HepG2 (cell line): ENCODE data around the gene PIM3. TPM values are rescaled to one million over a fixed set of nuclear protein-coding genes. Genes with fewer than 3 reads are reported as not detected.

ENCODE experiments used
- ARNT ChIP-seq: fragments of 450-650 bp; IDR thresholded peaks from 2 replicates; pipeline ENCODE4 v1.6.1; 2017
- ATM ChIP-seq: fragments of 450-650 bp; IDR thresholded peaks from 2 replicates; pipeline ENCODE4 v1.7.1; 2017; ENCODE audit warnings: mild to moderate bottlenecking, borderline replicate concordance
- CCDC6 ChIP-seq: sonication (generic); formaldehyde crosslinking; IDR thresholded peaks from 2 replicates; pipeline ENCODE4 v1.8.1; 2022; ENCODE audit warnings: mild to moderate bottlenecking, missing genetic modification reagents, moderate library complexity
- FOXC1 ChIP-seq: sonication (generic); formaldehyde crosslinking; IDR thresholded peaks from 2 replicates; pipeline ENCODE4 v1.8.0; 2022; ENCODE audit warnings: mild to moderate bottlenecking, missing genetic modification reagents, borderline replicate concordance
- IKZF4 ChIP-seq: sonication (generic); formaldehyde crosslinking; IDR thresholded peaks from 2 replicates; pipeline ENCODE4 v1.5.1; 2020; ENCODE audit warnings: borderline replicate concordance, mild to moderate bottlenecking, low read depth, missing genetic modification reagents; ENCODE audit errors: not compliant biosample characterization
- KDM6A ChIP-seq: IDR thresholded peaks from 2 replicates; pipeline ENCODE4 v1.6.1; 2016; ENCODE audit warnings: low read depth
- LCORL ChIP-seq, 2 experiments: fragments of 450-650 bp in 1 of 2; sonication (generic) in 1 of 2; formaldehyde crosslinking in 1 of 2; IDR thresholded peaks; 2 replicates each; pipeline versions ENCODE4 v1.5.0 to v1.6.1; 2017 to 2020; ENCODE audit warnings: antibody characterized with exemption in 1 of 2, missing genetic modification reagents in 1 of 2
- MEIS2 ChIP-seq: sonication (generic); formaldehyde crosslinking; IDR thresholded peaks from 2 replicates; pipeline ENCODE4 v1.9.0; 2021; ENCODE audit warnings: mild to moderate bottlenecking, missing genetic modification reagents
- RFX3 ChIP-seq: IDR thresholded peaks from 2 replicates; pipeline ENCODE4 v1.6.1; 2016; ENCODE audit warnings: missing biosample characterization, missing genetic modification reagents
- SIN3A ChIP-seq: IDR thresholded peaks from 2 replicates; pipeline ENCODE4 v1.6.1; 2011; ENCODE audit warnings: low read depth, mild to moderate bottlenecking, control low read depth, low read length, borderline replicate concordance
- SNAI1 ChIP-seq: sonication (generic); formaldehyde crosslinking; IDR thresholded peaks from 2 replicates; pipeline ENCODE4 v1.5.0; 2020; ENCODE audit warnings: mild to moderate bottlenecking, missing genetic modification reagents, borderline replicate concordance
- TAF1 ChIP-seq: sonication (generic); formaldehyde crosslinking; IDR thresholded peaks from 2 replicates; pipeline ENCODE4 v1.4.0; 2020; ENCODE audit warnings: missing genetic modification reagents
- TARDBP ChIP-seq: sonication (generic); formaldehyde crosslinking; IDR thresholded peaks from 2 replicates; pipeline ENCODE4 v1.8.0; 2022; ENCODE audit warnings: mild to moderate bottlenecking, missing genetic modification reagents
- TMF1 ChIP-seq: sonication (generic); formaldehyde crosslinking; IDR thresholded peaks from 2 replicates; pipeline ENCODE4 v1.8.1; 2022; ENCODE audit warnings: low read depth, missing genetic modification reagents
- ZBTB38 ChIP-seq: sonication (generic); formaldehyde crosslinking; IDR thresholded peaks from 2 replicates; pipeline ENCODE4 v1.5.1; 2020; ENCODE audit warnings: mild to moderate bottlenecking, missing genetic modification reagents
- ZNF225 ChIP-seq: sonication (generic); formaldehyde crosslinking; IDR thresholded peaks from 2 replicates; pipeline ENCODE4 v1.4.0; 2020; ENCODE audit warnings: mild to moderate bottlenecking, missing genetic modification reagents
- ZNF337 ChIP-seq: sonication (generic); formaldehyde crosslinking; IDR thresholded peaks from 2 replicates; pipeline ENCODE4 v1.5.1; 2020; ENCODE audit warnings: missing genetic modification reagents, low read depth, mild to moderate bottlenecking, borderline replicate concordance
- ZNF354B ChIP-seq: sonication (generic); formaldehyde crosslinking; IDR thresholded peaks from 2 replicates; pipeline ENCODE4 v1.8.0; 2022; ENCODE audit warnings: mild to moderate bottlenecking, missing genetic modification reagents
- ZNF772 ChIP-seq: sonication (generic); formaldehyde crosslinking; IDR thresholded peaks from 2 replicates; pipeline ENCODE4 v1.5.0; 2020; ENCODE audit warnings: mild to moderate bottlenecking, missing genetic modification reagents
- ZNF776 ChIP-seq: sonication (generic); formaldehyde crosslinking; IDR thresholded peaks from 2 replicates; pipeline ENCODE4 v1.4.0; 2020; ENCODE audit warnings: mild to moderate bottlenecking, missing genetic modification reagents
- polyA plus RNA-seq, 8 experiments: library from polyadenylated mRNA; depleted of rRNA in 3 of 8; stranded (reverse) in 7 of 8; unstranded in 1 of 8; fragments of >200 nt; fragmentation: Illumina TruSeq in 4 of 8; extraction: Trizol in 4 of 8; gene quantifications; 2 replicates each; pipeline versions ENCODE4 v1.2.1 to v1.2.3, GENCODE V29; 2011 to 2016; ENCODE audit warnings: low read depth in 4 of 8, missing spikeins in 1 of 8, mixed read lengths in 1 of 8; ENCODE audit not compliant: insufficient read depth in 1 of 8
- total RNA-seq, 5 experiments: library from RNA; depleted of rRNA; stranded (reverse); fragments of >200 nt; fragmentation: Illumina TruSeq; extraction: Trizol; gene quantifications; 2 replicates each; pipeline ENCODE4 v1.2.3, GENCODE V29; 2016; ENCODE audit warnings: low read depth in 1 of 5
- TF ChIP-seq, protein P1 (sequence below): sonication (generic); formaldehyde crosslinking; IDR thresholded peaks from 2 replicates; pipeline ENCODE4 v1.5.0; 2020; ENCODE audit warnings: missing genetic modification reagents
- TF ChIP-seq, protein P2 (sequence below): fragments of 450-650 bp; IDR thresholded peaks from 2 replicates; pipeline ENCODE4 v1.6.1; 2017
- TF ChIP-seq, protein P3 (sequence below): sonication (generic); formaldehyde crosslinking; IDR thresholded peaks from 2 replicates; pipeline ENCODE4 v1.5.0; 2020; ENCODE audit warnings: mild to moderate bottlenecking, missing genetic modification reagents
- TF ChIP-seq, protein P4 (sequence below): sonication (generic); formaldehyde crosslinking; IDR thresholded peaks from 2 replicates; pipeline ENCODE4 v1.5.0; 2020; ENCODE audit warnings: mild to moderate bottlenecking, missing genetic modification reagents, borderline replicate concordance

Gene PIM3
- total and polyA plus RNA-seq, 2 of the 13 experiments (the other 11 are each of a cell fraction or from before 2014, with no cell fraction given), result 21.6 to 31.2 TPM

DNA sequence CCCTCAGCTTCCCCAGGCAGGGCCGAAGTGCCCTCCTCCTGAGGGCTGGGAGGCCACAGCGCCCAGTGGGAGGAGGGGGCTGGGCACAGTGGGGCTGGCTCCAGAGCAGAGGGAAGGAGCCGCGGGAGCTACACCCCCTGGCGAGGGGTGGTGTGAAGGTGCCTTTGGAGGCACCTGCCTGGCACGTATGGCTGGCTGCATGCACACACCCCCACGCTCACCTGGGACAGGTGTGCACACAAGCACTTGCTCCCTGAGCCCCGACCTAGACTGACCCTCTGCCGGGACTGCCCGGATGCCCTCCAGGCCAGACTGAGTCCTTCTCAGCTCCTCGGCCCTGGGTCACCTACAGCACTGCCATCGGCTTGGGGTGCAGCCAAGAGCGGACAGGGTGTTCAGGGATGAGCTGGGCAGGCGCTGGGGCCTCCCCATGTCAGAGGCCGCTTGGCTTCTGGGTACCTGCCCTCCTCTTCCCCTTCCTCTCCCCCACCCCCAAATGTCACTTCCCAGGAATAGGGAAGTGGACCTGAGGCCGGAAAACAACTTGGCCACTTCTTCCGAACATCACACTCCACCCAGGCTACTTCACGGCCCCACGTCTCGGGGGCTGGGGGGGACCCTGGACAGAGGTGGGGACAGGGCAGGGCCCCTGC lies 7.4 kb upstream of the PIM3 start (continued):
- TF ChIP-seq TMF1 (no peak), ARNT (no peak), CCDC6 (no peak), ZNF772 (CRISPR knock-in tag) (0 out of 2 replicates have a peak, but pooled peaks have one; percentile 17), ATM (no peak), MEIS2 (no peak), SIN3A (no peak), SNAI1 (CRISPR knock-in tag) (no peak), LCORL (IDR thresholded peaks at IDR 0.05) (no peak), LCORL (CRISPR knock-in tag; IDR thresholded peaks at IDR 0.05) (no peak), ZNF776 (CRISPR knock-in tag) (0 out of 2 replicates have a peak, but pooled peaks have one; percentile 40), RFX3 (CRISPR knock-in tag) (no peak), FOXC1 (CRISPR knock-in tag) (no peak), ZNF337 (CRISPR knock-in tag) (no peak), ZNF354B (CRISPR knock-in tag) (no peak), ZBTB38 (CRISPR knock-in tag) (no peak), KDM6A (no peak), IKZF4 (CRISPR knock-in tag) (no peak), TARDBP (CRISPR knock-in tag) (peak; percentile 29; the same call in 1 of the 2 replicates), TAF1 (CRISPR knock-in tag) (no peak), ZNF225 (CRISPR knock-in tag) (no peak)
- TF ChIP-seq, protein P1, sequence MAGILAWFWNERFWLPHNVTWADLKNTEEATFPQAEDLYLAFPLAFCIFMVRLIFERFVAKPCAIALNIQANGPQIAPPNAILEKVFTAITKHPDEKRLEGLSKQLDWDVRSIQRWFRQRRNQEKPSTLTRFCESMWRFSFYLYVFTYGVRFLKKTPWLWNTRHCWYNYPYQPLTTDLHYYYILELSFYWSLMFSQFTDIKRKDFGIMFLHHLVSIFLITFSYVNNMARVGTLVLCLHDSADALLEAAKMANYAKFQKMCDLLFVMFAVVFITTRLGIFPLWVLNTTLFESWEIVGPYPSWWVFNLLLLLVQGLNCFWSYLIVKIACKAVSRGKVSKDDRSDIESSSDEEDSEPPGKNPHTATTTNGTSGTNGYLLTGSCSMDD (CRISPR knock-in tag), result no peak
- TF ChIP-seq, protein P2, sequence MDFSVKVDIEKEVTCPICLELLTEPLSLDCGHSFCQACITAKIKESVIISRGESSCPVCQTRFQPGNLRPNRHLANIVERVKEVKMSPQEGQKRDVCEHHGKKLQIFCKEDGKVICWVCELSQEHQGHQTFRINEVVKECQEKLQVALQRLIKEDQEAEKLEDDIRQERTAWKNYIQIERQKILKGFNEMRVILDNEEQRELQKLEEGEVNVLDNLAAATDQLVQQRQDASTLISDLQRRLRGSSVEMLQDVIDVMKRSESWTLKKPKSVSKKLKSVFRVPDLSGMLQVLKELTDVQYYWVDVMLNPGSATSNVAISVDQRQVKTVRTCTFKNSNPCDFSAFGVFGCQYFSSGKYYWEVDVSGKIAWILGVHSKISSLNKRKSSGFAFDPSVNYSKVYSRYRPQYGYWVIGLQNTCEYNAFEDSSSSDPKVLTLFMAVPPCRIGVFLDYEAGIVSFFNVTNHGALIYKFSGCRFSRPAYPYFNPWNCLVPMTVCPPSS, result no peak
- TF ChIP-seq, protein P3, sequence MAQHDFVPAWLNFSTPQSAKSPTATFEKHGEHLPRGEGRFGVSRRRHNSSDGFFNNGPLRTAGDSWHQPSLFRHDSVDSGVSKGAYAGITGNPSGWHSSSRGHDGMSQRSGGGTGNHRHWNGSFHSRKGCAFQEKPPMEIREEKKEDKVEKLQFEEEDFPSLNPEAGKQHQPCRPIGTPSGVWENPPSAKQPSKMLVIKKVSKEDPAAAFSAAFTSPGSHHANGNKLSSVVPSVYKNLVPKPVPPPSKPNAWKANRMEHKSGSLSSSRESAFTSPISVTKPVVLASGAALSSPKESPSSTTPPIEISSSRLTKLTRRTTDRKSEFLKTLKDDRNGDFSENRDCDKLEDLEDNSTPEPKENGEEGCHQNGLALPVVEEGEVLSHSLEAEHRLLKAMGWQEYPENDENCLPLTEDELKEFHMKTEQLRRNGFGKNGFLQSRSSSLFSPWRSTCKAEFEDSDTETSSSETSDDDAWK (CRISPR knock-in tag), result no peak
- TF ChIP-seq, protein P4, sequence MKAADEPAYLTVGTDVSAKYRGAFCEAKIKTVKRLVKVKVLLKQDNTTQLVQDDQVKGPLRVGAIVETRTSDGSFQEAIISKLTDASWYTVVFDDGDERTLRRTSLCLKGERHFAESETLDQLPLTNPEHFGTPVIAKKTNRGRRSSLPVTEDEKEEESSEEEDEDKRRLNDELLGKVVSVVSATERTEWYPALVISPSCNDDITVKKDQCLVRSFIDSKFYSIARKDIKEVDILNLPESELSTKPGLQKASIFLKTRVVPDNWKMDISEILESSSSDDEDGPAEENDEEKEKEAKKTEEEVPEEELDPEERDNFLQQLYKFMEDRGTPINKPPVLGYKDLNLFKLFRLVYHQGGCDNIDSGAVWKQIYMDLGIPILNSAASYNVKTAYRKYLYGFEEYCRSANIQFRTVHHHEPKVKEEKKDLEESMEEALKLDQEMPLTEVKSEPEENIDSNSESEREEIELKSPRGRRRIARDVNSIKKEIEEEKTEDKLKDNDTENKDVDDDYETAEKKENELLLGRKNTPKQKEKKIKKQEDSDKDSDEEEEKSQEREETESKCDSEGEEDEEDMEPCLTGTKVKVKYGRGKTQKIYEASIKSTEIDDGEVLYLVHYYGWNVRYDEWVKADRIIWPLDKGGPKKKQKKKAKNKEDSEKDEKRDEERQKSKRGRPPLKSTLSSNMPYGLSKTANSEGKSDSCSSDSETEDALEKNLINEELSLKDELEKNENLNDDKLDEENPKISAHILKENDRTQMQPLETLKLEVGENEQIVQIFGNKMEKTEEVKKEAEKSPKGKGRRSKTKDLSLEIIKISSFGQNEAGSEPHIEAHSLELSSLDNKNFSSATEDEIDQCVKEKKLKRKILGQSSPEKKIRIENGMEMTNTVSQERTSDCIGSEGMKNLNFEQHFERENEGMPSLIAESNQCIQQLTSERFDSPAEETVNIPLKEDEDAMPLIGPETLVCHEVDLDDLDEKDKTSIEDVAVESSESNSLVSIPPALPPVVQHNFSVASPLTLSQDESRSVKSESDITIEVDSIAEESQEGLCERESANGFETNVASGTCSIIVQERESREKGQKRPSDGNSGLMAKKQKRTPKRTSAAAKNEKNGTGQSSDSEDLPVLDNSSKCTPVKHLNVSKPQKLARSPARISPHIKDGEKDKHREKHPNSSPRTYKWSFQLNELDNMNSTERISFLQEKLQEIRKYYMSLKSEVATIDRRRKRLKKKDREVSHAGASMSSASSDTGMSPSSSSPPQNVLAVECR (CRISPR knock-in tag), result 0 out of 2 replicates have a peak, but pooled peaks have one; percentile 3
